GM19023 (cell line): ENCODE data around the gene TM9SF4.

Experiments
- ATAC-seq: cut with Tn5 transposase; IDR thresholded peaks from one replicate; pipeline ENCODE4 v1.9.1; 2021; ENCODE audit warnings: mild to moderate bottlenecking, moderate library complexity; ENCODE audit not compliant: unreplicated experiment

The TM9SF4 gene

DNA sequence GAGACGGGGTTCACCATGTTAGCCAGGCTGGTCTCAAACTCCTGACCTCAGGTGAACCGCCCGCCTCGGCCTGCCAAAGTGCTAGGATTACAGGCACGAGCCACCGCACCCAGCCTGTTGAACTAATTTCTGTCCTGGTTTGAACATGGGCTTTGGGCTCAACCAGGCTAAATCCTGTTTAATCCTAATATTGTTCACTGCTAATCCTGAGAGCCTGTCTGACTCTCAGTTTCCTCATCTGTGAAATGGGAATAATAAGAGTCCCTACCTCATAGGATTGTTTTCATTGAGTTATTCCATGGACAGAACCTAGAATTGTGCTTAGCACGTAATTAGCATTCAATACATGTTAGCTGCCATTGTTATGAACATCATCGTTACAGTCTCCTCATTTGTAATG lies 17.4 kb downstream of the TM9SF4 start:
- no peak for ATAC-seq

DNA sequence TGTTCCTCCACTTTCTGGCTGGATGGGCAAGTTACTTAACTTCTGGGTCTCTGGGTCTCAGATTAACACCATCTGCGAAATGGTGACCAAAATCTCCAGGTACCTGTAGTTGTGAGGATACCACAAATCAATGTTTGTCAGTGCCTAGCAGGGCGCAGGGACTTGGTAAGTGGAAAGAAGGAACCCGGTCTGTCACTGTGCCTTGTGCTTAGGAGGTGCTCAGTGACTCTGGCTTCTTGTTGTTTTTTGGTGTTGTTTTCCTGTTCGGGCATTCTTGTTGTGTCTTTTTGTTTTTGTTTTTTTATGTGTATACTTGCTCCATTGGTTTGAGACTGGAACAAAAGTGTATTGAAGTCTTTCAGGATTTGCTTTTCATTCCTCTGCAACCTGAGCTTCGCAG lies 17.8 kb downstream of the TM9SF4 start:
- ATAC-seq, result no peak

DNA sequence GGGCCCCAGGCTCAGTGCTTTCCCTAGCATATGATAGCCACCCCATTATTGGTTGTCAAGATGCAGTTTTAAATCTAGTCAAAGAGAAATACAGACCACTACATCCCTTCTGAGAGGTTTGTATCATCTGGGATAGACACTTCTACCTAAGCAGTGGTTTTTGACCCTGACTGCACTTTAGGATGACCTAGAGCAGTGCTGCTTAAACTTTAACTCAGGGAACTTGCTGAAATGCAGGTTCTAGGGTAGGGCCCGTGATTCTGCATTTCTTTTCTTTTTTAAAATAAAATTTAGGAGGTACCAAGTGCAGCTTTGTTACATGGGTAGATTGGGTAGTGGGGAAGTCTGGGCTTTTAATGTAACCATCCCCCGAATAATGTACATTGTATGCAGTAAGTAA lies 18.7 kb downstream of the TM9SF4 start:
- ATAC-seq, result no peak

DNA sequence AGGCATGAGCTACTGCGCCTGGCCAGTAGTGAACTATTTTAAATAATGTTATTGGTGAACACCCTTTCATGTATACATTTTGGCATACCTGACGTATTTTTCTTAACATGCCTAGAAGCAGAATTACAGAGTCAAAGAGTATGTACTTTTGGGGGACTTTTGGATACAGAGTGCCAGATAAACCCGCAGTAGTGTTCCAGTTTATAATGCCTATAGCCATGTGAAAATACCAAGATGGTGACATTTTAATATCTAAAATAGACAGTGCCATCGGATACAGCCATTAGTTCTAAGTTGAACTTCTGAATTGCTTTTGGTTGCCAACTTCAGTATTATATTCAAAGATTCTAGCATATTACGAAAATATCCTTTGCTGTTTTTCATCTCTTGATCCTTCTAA lies 20.3 kb downstream of the TM9SF4 start:
- no peak for ATAC-seq

DNA sequence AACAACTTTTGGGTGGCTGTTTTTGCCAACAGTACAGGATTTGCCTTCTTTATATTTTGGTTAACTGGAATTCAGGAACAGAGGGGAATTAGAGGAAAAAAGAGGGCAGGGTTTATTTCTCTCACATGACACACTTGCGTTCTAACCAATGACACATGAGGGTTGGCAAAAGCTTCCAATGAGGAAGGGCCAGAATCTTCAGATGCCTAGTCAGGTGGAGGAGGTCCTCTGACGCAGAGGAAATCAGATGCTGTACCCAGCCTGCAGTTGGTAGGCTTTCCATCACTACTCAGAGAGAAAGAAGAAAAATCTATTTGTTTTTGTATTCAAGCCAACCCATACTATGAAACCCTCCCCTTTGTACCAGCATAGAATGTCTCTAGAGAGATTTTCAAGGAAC lies 20.8 kb downstream of the TM9SF4 start:
- ATAC-seq, result no peak

DNA sequence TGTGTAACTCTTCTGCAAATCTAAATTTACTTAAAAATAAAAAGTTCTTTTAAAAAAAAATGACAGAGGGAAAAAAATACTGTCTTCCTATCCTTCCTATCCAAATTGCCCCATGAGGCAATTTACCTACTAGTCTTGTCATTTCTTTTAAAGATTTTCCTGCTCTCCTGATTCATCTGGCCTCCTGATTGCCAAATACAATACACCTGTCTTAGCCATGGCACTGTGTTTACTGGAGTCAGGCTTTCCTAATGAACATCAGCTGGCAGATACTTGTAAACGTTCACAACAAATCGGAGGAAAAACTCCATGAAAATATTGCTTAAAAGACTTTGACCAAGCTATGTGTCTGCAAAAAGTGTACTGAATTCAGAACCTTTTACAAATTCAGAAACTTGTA lies 21.5 kb downstream of the TM9SF4 start:
- ATAC-seq, result no peak

DNA sequence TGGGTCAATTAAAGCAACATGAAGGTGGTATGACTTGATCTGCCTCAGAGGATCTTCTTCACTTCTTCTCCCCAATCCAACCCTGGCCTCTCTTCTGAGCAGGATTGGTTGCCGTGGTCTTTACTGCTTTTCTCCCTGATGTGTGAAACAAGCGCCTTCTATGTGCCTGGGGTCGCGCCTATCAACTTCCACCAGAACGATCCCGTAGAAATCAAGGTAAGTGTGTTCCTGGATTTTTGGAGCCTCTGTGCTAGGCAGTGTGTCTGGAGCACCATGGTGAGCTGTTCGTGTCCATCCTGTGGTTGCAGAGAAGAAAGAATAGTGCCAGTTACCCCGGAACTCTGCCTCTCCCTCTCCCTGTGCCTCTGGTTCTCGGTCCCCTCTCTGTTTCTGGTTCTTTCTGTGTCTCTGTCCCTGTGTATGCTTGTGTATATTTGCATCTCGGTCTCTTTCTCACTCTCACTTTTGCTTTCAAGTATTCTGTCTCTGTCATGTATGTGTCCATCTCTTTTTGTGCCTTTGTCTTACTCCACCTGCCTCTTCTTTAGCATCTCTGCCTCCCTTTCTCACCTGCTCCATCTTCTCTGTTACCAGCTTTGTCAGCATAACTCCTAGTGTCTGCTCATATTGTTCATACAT lies 23.5 kb downstream of the TM9SF4 start:
- peak; percentile 93 for ATAC-seq

DNA sequence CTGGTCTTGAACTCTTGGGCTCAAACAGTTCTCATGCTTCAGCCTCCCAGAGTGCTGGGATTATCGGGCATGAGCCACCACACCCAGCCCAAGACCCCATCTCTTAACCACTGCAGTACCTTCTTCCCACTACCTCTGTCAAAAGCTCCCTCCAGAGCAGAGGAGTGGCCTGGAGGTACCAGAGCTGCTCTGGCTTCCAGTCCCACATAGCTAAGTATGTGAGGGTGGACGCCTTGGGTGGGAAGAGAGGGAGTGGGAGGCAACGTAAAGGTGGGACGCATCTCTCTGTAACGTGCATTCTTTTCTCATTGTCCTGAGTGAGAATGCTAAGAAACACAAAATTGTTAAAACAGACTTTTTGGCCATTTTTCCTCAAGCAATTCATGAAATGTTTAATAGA lies 24.5 kb downstream of the TM9SF4 start:
- ATAC-seq, result no peak

DNA sequence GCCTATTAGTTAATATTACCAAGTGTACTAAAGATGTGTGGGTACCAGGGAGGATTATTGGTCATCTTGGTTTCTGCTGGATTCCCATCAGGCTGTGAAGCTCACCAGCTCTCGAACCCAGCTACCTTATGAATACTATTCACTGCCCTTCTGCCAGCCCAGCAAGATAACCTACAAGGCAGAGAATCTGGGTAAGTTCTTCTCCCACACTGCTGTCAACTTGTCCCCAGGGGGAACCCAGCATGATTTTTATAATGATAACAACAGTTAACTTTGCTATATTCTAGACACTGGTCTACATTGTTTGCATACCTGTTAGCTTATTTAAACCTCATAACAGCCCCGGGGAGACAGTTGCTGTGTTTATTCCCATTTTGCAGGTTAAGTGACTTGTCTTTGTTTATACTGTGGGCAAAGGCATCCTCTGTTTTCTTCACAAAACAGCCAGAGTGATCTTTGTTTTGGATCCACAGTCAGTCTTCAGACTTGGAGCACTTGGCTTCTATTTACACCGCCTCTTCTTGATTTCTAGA lies 26.5 kb downstream of the TM9SF4 start:
- ATAC-seq, result no peak

DNA sequence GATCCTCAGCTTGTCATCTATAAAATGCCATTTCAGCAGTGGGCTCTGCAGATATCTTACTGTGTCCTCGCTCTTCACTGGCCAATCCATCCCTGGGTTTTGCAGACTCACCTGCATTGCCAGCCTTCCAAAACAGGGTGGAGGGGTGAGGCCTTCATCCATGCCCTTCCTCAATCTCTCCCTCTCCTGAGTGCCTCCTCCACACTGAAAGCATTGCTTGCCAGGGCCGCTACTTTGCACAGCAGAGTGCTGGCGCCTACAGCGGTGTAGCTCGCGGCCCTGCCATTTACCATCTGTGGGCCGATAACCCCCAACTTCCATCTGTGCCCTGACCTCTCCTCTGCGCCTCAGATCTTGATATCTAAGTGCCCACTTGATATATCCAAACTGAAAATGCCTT lies 29.4 kb downstream of the TM9SF4 start:
- no peak for ATAC-seq

DNA sequence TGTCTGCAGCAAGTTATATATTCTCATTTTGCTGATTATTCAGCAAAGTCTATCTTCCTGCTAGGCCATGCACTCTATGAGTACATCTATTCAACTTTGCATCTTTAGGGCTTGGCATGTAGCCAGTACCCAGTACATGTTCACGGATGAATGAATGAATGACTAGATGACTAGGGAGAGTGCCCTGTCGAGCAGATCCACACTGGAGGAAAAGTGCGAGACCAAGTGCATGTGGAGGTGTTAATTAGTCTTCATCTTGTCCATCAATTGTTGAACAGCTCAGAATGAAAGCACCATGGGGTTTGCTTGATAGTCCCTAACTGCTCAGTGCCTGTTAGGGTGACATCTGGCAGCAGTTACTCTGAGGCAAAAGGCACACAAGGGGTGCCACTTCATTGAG lies 30.4 kb downstream of the TM9SF4 start:
- ATAC-seq, result no peak

DNA sequence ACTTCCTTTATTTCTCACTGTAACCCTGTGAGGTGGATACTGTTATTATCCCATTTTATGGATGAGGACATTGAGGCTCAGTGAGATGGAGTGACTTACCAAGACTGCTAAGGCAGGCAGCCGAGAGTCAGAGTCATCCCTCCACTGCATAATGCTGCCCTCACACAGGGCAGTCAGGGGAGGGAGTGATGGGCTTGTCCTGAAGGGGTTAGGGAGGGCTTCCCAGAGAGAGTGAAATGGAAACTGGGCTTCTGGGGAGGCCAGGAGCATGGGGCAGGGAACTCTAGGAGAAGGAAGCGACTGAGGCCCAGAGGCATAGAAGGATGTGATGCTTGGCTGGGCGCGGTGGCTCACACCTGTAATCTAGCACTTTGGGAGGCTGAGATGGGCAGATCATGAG lies 31.1 kb downstream of the TM9SF4 start:
- no peak for ATAC-seq

DNA sequence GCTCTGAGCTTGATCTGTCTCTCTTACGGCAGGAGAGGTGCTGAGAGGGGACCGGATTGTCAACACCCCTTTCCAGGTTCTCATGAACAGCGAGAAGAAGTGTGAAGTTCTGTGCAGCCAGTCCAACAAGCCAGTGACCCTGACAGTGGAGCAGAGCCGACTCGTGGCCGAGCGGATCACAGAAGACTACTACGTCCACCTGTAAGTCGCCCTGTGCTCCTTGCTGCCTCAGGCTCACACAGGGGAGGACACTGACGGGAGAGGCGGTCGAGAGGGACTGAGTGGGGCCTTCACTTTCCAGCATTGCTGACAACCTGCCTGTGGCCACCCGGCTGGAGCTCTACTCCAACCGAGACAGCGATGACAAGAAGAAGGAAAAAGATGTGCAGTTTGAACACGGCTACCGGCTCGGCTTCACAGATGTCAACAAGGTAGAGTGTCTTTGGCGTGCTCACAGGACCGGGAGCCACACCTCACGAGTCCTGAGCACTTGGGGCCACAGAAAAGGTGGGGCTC lies 32.0 kb downstream of the TM9SF4 start:
- no peak for ATAC-seq

DNA sequence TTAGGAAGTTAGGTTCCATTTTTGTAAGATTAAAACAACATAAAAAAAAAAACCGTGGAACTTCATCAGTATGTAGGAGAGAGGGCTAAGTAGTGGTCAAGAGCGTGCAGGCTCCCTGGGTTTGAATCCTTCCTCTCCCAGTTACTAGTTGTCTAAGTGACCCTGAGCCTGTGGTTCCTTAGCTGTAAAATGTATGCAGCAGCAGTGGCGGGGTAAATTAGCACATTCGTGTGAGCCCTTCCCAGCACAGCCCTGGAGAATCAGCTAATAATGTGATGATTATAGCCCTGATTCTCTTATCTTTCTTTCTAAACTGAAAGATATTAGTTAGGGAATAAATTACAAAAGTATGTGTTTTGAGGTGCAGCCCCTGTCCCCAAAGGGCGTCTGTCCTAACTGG lies 32.6 kb downstream of the TM9SF4 start:
- no peak for ATAC-seq

DNA sequence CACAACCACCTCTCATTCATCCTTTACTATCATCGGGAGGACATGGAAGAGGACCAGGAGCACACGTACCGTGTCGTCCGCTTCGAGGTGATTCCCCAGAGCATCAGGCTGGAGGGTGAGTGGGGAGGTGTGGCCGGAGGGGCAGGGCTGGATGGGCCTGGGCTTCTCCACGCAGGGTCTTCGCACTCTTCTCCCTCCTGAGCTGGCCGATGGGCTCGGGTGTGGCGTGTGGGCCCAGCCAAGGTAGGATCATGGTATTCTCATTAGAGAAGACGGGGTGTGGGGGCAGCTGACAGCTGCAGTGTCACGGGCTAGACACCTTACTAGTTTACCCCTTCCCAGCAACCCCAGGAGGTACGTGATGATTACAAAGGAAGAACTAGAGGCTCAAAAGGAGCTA lies 33.5 kb downstream of the TM9SF4 start:
- ATAC-seq, result no peak

DNA sequence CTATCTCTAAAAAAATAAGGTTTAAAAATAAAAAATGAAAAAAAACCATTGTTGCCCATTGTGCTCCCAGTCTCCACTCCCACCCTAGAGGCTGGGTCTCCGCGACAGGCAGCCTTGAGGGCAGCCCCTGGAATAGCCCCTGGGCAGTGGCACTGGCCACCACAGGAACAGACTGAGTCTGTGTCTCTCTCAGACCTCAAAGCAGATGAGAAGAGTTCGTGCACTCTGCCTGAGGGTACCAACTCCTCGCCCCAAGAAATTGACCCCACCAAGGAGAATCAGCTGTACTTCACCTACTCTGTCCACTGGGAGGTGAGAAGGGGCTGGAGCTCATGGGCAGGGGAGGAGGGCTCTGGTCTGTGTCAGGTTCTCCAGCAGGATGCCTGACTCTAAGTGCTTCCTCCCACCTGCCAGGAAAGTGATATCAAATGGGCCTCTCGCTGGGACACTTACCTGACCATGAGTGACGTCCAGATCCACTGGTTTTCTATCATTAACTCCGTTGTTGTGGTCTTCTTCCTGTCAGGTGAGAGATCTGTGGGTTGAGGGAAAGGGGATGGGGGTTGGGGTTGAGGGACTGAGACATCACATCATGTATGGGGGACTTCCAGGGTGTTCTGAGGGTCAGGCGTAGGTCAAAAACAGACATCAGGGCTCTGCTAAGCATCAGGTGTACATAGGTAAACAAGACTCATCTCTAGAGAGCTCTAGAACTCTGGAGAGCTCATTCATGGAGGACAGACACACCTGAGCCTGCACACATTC lies 35.6 kb downstream of the TM9SF4 start:
- ATAC-seq, result no peak

DNA sequence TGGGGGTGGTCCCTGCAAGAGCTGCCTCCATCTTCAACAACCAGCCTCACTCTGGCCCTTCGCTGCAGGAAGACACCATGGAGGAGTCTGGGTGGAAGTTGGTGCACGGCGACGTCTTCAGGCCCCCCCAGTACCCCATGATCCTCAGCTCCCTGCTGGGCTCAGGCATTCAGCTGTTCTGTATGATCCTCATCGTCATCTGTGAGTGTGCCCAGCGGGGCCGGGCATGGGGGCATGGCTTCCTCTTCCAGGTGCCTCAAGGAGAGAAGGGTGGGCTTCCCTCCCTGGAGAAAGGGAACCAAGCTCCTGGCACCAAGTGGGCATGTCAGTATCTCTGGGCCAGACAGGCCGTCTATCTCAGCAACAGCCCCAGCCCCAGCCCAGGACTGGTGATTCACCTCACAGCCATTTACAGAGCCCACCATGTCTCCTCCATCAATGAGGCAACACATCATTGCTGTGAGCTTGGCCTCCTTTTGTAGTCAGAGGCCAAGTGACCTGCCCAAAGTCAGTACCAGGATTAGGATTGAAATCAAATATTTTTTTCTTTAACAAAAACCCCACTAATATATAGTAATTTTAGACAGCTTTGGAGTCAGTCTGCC lies 40.2 kb downstream of the TM9SF4 start:
- no peak for ATAC-seq

DNA sequence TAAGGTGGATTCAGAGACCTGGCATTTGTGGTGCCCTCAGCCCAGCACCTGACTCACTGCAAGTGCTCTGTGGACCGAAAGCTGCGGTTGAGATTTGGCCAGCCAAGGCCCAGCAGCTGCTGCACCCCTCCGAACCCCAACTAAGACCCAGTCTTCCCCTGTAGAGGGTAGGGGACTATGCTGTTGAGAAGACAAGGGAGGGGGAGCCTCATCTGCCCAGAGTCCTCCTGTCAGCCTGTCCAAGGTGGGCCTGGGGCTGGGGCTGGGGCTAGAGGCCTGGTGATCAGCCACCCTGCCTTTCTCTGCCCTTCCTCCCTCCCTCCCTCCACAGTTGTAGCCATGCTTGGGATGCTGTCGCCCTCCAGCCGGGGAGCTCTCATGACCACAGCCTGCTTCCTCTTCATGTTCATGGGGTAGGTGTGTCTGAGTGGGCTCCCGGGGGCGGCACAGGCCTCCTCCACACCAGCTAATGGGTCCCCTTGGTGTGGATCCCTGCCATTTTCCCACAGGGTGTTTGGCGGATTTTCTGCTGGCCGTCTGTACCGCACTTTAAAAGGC lies 40.9 kb downstream of the TM9SF4 start:
- no peak for ATAC-seq

DNA sequence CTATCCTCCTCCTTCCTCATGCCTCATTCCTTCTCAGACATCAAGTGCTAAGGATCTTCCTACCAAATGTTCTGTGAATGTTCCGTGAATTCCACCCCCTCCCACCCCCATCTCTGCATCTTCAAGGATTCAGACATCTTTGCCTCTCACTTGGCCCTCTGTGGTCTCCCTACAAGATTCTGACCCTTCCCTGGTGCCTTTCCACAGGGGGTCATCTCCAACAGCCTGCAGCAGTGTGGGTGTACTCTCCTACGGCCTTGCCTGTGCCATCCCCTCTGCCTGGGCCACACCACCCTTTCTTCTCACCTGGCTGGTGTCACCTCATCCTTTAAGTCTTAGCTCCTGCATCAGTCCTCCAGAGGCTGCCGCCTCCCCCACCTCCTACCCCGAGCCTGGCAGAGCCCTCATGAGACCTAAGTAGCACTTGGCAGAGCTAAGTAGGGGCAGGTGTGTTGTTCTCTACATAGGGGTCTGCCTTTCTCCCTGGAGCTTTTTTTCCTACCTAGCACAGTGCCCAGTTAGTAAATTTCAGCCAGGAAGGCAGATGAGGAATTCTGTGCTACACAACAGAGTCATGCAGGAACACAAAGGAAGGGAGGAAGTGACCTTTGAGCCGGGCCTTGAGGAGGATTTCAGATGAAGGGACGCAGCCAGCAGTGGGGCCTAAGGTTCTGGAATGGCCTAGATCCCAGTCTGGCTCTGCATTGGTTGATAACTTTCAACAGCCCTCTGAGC lies 43.1 kb downstream of the TM9SF4 start:
- ATAC-seq, result no peak

DNA sequence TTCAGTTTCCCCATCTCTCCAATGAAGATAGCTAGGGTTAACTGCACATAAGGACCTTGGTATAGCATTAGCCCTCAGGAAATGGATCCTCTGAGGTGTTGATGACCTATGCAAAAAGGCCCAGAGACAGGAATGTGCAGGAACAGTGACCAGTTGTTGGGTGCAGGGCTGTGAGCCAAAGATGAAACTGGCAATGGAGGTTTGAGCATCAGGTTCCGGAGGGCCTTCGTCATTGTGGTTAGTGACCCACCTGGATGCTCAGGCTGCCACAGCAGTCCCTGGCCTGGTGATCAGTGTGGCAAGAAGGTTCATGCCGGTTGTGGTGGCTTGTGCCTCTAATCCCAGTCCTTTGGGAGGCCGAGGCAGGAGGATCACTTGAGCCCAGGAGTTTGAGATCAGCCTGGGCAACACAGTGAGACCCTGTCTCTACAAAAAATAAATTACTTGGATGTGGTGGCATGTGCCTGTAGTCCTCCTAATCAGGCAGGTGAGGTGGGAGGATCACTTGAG lies 43.7 kb downstream of the TM9SF4 start:
- ATAC-seq, result no peak

DNA sequence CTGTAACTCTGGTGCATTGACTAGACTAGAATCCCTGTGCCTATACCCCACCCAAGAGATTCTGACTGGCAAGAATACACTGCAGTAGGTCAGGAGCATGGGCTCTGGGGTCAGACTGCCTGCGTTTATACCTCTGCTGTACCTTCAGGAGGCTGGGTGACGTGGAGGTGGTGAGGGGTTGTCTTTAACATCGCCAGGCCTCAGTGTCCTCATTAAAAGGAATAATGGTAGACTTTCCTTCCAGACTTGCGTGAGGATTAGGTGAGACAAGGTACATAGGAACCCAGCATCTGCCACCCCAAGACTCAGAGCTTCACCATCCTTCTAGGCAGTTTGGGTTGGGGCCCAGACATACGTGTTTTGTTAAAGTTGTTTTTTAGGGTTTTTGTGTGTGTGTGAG lies 44.3 kb downstream of the TM9SF4 start:
- no peak for ATAC-seq
